Anterior cingulate cortex (tissue), 58 donors: ENCODE measurements around the gene PDHX.

Source experiments
- DNase-seq, 58 donors: peaks; one replicate each; lab custom pipeline; 2025; lab: John Stamatoyannopoulos, UW

PDHX gene

DNA sequence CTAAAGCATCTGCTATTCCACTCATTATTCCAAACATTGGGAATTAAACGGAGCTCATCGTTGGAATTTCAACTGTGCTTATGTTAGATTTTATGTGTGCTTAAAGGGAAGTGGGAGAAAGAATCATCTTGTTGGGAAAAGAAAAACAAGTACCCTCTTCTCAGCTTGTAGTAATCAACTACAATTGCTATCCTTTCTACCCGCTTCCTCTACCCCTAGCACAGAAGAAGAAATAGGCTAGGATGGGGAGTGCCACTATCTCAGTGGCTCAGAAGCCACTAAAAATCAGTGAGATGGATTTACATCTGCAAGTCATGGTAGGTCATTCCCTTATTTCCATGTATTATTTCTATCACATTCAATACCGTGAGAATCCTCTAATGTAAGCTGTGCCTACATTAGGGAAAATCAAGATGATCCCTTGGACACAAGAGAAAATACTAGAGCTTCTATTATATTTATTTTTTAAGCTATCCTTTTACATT is 124.7 kb downstream of the PDHX start:
- no peak for DNase-seq

- DNase-seq: no peak
Measured at GRCh38 chr11:35042224-35042623, 125.8 kb downstream of the PDHX start.

DNA sequence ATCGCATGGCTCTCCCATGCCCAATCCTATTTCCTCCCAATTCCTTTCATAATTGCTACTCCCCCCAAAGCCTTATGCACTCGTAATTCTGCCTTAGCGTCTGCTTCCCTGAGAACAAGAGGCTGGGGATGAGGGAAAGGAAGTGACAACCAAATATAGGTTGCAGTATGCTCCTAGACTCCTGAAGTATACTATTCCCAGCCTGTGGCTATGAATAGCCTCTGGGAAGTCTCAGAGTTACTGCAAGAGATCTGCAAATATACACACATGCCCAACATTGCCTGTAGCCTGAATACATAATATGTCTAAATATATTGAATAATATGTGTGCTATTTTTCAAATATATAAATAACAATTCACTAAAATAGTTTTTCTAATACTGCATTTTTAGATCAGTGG is 126.5 kb downstream of the PDHX start:
- peak in 1 of 58 donors; percentile 7 for DNase-seq

- DNase-seq: peak in 25 of 58 donors; percentile 1 to 65 (median 26)
Measured at GRCh38 chr11:35043936-35044335, 127.5 kb downstream of the PDHX start.

- DNase-seq: peak in 2 of 58 donors; percentile 3 to 7
Measured at GRCh38 chr11:35045236-35045820, 128.9 kb downstream of the PDHX start.
